ENCODE data around the gene PPP2R5A.
"Not testable (repeated sequence)": the region's sequence is repeated elsewhere in the genome, so short reads cannot be mapped to it uniquely, and the experiment has no call there.

The PPP2R5A gene

DNA sequence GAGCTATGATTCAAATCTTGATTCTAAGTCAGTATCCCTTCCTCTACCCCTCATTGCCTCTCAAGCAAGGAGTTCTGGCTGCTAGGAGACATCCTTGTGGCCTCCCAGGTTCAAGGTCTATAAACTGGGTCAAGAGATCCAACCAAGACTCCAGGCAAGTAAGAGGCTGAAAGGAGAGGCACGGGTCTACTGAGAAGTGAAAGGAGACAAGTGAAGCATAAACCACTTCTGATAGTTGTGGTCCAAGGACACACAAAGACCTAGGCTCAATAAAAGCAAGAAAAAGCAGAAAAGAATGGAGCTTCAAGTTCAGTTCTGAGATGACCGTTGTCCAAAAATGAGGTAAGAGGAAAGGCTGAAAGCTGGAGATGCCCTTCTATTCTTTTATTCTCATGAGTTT is 17.8 kb upstream of the PPP2R5A start:
- no peak for DNase-seq (ENCODE audit: low read depth in 3 of 3)

- no peak for DNase-seq (ENCODE audit: low read depth in 3 of 3)
Observed at GRCh38 chr1:212269306-212269705, 15.9 kb upstream of the PPP2R5A start.

GRCh38 chr1:212270564-212270963 is 14.6 kb upstream of the PPP2R5A start:
- DNase-seq (ENCODE audit: low read depth in 3 of 3) = no peak

GRCh38 chr1:212271234-212271633 is 14.0 kb upstream of the PPP2R5A start:
- no peak for DNase-seq (ENCODE audit: low read depth in 3 of 3)

DNA sequence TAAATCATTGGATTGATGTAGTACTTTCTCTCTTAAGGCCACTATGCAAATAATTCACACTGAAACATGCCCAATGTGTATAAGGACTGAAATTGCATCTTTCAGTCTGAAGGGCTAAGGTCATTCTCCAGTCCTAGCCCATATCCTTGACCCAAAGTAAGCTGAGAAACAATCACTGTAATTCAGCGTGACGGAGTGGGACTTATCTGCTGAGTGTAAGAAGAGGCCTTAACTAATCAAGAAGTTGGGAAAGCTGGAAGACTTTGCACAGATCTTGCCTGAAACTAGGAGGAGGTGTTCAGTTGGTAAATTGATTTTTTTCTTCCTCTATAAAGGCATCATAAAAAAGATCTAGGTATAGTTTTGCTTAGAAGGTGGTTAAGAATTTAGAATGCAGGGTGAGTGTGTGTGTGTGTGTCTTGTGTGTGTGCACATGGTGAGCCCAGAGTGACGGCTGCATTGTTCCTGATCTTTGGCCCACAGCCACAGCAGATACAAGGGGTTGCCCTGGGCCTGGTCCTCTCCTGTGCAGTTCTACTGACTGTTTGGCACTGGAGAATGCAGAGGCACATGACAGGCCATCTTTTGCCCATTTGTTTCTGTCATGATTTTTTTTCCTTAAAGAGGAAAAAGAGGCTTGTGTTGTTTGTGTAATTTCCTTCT is 13.3 kb upstream of the PPP2R5A start:
- no peak for DNase-seq (ENCODE audit: low read depth in 3 of 3)

DNA sequence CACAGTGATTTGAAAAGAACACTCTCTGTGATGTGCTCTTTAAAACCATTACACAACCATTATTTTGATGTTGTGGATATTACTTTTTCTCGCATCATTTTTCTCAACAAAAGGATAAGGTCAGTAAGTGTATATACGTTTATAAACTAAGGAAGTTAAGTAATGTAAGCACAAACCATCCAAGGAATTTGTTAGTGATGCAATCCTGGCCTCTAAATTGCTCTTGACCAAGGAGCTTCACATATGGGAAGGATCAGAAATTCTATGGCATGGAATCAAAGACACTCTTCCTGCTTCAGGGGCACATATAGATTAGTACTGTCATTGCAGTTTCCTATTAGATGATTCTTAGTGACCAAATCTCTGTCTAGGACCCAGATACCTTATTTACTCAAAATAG is 3.6 kb upstream of the PPP2R5A start:
- DNase-seq (ENCODE audit: low read depth in 3 of 3) = no peak

GRCh38 chr1:212283741-212284140 is 1.5 kb upstream of the PPP2R5A start:
- DNase-seq (ENCODE audit: low read depth in 3 of 3) = no peak

DNA sequence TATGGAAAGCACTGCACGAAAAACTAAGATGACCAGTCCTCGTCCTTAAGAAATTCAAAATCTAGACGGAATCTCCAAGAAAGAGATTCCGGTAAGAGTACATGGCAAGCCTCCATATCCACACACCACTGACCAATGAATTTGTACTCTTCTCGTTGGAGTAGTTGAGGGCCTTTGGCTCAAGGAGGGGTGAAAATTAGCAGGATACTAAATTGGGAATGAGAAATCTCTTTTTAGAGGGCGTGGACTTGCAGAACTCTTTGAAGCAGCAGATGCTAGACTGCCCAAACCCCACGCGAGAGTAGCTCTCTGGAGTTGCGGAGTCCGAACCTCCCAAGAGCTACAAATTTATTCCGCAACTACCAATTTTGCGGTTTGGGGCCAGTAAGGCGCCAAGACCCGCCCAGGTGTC is 872 bp upstream of the PPP2R5A start:
- no peak for DNase-seq (ENCODE audit: low read depth in 3 of 3)

GRCh38 chr1:212285685-212286555 is 710 bp downstream of the PPP2R5A start:
- DNase-seq (ENCODE audit: low read depth in 3 of 3) = peak; percentile 36 to 66 (median 50)

DNA sequence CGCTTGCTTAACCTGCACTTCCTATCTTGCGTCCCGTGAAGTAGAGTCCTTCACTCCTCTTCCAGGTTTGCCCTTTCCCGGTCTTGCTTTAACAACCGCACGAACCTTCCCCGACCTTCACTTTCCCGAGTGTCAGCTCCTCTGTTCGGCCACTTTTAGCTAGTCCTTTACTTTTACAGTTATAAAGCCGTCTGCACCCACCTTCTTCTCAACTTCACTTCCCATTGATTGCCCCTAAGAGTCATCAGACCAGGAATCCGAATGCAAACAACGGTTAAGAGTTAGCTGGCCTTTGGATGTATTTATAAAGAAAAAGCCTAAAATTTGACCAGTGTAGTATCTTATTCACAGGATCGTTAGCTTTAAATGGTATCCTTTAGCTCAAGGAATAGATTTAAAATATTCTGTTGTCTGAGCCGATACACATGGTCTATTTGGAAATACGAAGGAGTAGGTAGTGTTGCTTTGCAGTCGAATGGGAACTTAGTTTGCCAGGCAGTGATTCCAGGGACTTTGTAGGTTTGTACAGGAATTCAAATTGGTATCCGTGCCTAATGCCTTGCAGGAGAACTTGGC is 1.4 kb downstream of the PPP2R5A start:
- no peak for DNase-seq (ENCODE audit: low read depth in 3 of 3)

DNA sequence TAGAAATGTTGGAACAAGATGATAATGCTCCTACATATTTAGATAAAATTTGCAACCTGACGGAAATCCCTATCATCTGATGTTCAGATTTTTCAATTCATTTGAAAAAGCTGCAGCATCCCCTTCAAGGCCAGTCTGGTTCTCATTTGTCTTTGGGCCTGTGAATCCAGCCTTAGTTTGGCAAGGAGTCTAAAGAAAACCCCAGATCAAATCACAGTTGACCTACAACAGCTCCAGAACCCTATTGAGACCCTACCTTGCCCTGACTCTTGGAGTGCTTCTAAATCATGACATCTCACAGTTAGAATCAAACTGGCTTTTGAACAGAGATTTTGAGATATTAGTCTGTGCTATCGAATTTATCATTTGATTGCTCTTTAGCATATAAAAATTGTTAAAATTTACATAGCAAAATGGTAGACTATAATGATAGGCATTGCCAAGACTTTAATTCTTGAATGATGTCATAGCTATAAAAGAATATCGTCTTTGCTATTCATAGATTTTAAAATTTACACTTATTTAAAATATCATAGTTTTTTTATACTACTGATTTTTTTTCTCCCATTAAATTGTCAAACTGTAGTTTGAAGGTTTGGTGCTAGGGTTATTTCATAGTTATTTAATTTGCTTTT is 2.2 kb downstream of the PPP2R5A start:
- DNase-seq (ENCODE audit: low read depth in 3 of 3) = no peak

- not testable (repeated sequence) for DNase-seq (ENCODE audit: low read depth in 3 of 3)
Observed at GRCh38 chr1:212287995-212288394, 2.8 kb downstream of the PPP2R5A start.

- no peak for DNase-seq (ENCODE audit: low read depth in 3 of 3)
Observed at GRCh38 chr1:212288615-212289014, 3.4 kb downstream of the PPP2R5A start.

DNA sequence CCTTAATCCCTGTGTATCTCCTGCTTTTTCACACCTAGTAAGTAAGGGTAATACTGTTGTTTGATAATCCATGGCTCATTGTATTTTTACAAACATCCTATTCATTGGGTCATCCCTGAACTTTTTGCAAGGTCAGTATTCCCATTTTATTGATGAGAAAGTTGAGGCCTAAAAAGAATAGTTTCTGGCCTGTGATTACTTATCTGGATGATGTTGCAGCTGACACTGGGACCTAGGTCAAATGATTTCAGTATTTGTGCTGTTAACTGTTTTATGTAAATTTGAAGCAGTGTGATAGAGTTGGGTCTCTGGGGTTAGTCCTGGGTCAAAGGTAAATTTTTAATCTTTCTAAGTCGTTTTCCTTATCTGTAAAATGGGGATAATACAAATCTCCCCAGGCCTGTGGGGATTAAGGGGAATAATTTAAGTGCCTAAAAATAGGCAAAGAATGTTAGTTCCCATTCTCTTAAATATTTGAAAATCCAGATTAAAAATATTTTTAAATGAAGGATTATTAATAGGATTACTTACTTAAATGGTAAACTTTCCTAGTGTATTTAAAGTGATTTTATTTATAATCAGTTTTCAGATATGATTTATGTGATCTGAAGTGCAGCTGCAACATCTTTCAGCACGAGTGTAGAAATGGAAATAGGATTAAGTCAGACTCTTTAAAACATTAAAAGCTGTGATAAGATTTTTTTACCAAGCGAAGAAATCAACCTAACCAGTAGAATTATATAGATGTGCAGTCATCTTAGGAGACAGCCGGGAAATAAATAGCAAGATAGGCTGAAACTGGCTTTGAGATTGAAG is 4.3 kb downstream of the PPP2R5A start:
- DNase-seq (ENCODE audit: low read depth in 3 of 3) = no peak

DNA sequence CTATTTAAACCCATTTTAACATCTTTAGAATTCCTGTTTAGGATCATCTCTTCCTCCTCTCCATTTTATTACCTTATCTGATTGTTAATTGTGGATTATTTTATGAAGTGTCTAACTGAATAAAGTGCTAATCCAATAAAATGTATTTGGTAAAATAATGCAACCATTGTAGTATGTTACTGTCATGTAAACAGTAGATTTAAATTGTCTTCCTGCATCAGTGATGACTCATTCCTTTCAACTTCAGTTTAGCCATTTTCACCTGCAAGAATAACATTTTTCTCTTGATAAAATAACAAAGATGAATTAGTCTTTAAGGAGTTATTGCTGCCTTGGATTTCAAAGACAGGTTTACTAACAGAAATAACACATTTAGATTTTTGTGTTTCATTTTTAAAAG is 5.4 kb downstream of the PPP2R5A start:
- no peak for DNase-seq (ENCODE audit: low read depth in 3 of 3)

- DNase-seq (ENCODE audit: low read depth in 3 of 3) = no peak
Observed at GRCh38 chr1:212291505-212292134, 6.4 kb downstream of the PPP2R5A start.

DNA sequence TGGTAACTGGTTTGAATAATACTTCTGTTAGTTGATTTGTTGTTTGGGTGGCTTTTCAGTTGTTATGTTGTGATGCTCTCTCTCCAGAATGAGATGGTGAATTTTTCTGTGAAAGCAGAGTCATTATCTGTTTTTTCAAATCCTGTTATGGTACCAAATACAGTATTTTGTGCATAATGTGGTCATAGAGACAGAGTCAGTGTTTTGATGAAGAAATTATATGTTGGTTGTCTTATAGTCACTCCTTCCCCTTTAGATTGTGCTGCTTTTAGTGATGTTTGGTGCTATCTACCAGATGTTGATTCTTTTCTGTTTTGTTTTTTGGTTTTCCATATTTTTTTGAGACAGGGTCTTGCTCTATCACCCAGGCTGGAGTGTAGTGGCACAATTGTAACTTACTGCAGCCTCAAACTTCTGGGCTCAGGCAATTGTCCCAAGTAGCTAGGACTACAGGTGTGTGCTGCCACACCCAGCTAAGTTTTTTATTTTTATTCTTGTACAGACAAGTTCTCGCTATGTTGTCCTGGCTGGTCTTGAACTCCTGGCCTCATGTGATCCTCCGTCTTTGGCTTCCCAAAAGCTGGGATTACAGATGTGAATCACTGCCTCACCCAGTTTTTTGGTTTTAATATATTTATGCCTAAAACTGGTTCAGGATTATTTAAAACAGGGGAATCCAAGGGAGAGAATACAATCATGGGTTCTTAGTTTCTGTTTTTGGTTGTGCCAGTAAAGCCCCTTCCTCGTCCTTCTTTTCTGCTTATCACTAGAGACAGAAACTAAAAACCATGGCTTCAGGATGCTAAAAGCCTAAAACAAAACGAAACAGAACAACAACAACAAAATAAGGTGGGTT is 7.3 kb downstream of the PPP2R5A start:
- DNase-seq (ENCODE audit: low read depth in 3 of 3) = no peak

DNA sequence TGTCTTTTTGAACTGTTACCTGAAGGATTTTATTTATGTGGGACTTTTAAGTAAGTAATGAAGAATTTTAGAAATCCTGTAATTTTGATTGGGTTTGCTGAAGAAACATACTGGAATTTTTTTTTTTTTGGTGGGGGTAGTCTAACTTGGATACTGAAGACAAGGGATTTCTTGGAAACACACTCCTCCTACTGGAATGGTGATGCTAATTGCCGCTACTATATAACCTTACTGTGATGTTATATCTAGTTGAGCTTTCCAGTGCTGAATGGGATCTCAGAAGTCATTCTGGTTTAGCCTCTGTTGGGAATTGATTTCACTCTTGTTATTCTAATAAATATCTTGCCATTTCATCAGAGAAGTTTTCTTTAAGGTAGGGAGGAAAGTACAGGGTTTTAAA is 8.4 kb downstream of the PPP2R5A start:
- DNase-seq (ENCODE audit: low read depth in 3 of 3) = no peak

DNA sequence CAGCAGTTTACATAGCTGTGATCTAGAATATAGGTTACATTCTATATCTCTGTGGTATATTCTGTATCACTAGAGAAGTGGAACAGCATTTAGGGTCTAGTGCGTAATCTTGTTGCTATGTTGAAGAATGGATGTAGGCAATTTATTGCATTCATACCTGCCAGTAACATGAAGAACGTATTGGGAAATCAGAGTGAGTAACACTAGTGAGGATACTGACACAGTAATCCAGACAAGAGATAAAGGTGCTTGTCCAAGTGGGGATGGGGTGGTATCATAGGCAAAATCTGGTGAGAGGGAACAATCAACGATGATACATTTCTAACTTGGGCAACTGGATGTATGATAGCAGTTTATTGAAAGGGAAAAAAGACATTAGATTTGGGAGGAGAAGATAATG is 9.8 kb downstream of the PPP2R5A start:
- no peak for DNase-seq (ENCODE audit: low read depth in 3 of 3)

DNA sequence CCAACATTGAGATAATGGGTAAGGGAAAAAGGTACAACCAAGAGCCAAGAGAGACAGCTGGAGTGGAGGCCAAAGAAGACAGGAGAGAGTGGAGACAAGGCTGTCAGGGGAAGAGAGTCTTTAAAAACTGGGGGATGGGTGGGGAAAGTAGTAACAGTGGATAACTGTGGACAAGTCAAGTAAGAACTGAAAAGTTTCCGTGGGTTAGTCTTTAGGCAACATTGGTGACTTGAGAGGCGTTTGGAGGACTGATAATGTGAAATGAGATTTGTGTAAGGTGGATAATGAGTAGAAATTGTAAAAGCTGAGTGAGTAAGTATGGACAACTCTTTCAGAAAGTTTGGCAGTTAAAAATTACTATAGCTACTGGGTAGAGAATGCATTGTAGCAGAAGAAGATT is 10.4 kb downstream of the PPP2R5A start:
- no peak for DNase-seq (ENCODE audit: low read depth in 3 of 3)

Measured in stimulated activated CD4-positive, alpha-beta T cell treated with anti-CD3 and anti-CD28 coated beads, TNF-alpha, amount 100 ng/mL, for 48 hours (primary cell).